OCI-LY7 (cell line): ENCODE data around the gene CCDC3.

Source experiments
- EZH2phosphoT487 ChIP-seq: fragments of 200-600 bp; sonication (generic); IDR thresholded peaks from 2 replicates; pipeline ENCODE4 v1.6.1; 2018; ENCODE audit warnings: low read depth, borderline replicate concordance, mild to moderate bottlenecking, mixed run types, antibody characterized with exemption, low read length, moderate library complexity, mixed read lengths
- TF ChIP-seq, protein P1 (sequence below): fragments of 200-600 bp; sonication (generic); conservative IDR thresholded peaks from 2 replicates; pipeline ENCODE4 v1.5.1; 2014; ENCODE audit warnings: mild to moderate bottlenecking, antibody characterized with exemption, low read length, moderate library complexity, mixed read lengths

DNA sequence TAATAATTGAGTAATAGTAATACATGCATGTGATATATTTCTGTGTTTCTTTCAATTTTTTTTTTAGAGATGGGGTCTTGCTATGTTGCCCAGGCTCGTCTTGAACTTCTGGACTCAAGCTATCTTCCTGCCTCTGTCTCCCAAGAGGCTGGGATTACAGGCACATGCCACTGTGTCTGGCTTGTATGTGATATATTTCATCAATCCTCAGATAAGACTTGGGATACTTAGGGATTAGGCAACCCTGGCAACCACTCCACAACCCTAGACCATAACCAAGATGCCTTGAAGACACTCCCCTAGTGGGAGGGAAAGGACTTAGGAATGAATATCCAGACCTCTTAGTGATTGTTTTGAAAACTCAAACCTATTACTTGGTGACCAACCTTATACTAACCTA lies 154.8 kb downstream of the CCDC3 start:
- TF ChIP-seq, protein P1, sequence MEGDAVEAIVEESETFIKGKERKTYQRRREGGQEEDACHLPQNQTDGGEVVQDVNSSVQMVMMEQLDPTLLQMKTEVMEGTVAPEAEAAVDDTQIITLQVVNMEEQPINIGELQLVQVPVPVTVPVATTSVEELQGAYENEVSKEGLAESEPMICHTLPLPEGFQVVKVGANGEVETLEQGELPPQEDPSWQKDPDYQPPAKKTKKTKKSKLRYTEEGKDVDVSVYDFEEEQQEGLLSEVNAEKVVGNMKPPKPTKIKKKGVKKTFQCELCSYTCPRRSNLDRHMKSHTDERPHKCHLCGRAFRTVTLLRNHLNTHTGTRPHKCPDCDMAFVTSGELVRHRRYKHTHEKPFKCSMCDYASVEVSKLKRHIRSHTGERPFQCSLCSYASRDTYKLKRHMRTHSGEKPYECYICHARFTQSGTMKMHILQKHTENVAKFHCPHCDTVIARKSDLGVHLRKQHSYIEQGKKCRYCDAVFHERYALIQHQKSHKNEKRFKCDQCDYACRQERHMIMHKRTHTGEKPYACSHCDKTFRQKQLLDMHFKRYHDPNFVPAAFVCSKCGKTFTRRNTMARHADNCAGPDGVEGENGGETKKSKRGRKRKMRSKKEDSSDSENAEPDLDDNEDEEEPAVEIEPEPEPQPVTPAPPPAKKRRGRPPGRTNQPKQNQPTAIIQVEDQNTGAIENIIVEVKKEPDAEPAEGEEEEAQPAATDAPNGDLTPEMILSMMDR = no peak
- TF ChIP-seq EZH2phosphoT487 = no peak
